OCI-LY7 (cell line): ENCODE measurements around the gene CEP63.

Source experiments
- EZH2phosphoT487 ChIP-seq: fragments of 200-600 bp; sonication (generic); IDR thresholded peaks from 2 replicates; pipeline ENCODE4 v1.6.1; 2018; ENCODE audit warnings: low read depth, borderline replicate concordance, mild to moderate bottlenecking, mixed run types, antibody characterized with exemption, low read length, moderate library complexity, mixed read lengths
- TF ChIP-seq, protein P1 (sequence below): fragments of 200-600 bp; sonication (generic); conservative IDR thresholded peaks from 2 replicates; pipeline ENCODE4 v1.5.1; 2014; ENCODE audit warnings: mild to moderate bottlenecking, antibody characterized with exemption, low read length, moderate library complexity, mixed read lengths

DNA sequence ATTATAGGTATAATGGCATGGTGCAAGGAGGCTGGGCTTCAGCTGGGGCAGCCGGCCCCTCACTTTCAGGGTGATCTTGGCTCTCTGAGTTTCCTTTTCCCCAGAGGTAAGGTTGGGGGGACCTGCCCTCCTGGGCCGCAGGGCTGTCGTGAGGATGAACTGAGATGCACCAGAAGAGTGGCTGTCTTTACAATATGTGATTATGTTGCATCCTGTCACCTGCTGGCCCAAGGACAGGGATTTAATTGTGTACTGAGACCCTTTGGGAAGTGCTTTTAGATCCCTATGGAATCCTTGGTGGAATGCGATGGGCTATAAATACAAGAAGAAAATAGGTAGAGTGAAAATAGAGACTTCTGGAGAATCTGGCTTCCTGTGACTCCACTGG, 22.2 kb upstream of the CEP63 start:
- TF ChIP-seq, protein P1, sequence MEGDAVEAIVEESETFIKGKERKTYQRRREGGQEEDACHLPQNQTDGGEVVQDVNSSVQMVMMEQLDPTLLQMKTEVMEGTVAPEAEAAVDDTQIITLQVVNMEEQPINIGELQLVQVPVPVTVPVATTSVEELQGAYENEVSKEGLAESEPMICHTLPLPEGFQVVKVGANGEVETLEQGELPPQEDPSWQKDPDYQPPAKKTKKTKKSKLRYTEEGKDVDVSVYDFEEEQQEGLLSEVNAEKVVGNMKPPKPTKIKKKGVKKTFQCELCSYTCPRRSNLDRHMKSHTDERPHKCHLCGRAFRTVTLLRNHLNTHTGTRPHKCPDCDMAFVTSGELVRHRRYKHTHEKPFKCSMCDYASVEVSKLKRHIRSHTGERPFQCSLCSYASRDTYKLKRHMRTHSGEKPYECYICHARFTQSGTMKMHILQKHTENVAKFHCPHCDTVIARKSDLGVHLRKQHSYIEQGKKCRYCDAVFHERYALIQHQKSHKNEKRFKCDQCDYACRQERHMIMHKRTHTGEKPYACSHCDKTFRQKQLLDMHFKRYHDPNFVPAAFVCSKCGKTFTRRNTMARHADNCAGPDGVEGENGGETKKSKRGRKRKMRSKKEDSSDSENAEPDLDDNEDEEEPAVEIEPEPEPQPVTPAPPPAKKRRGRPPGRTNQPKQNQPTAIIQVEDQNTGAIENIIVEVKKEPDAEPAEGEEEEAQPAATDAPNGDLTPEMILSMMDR = no peak
- TF ChIP-seq EZH2phosphoT487 = no peak
